Cardiac muscle cell (in vitro differentiated cells and primary cell): ENCODE measurements around the gene RIMBP2. TPM values are rescaled to one million over a fixed set of nuclear protein-coding genes. Genes with fewer than 3 reads are reported as not detected.

Experiments
- DNase-seq, 2 donors: peaks; one replicate each; pipeline versions ENCODE4 v3.0.0 to v3.0.0-alpha.2; 2010 to 2017; ENCODE audit warnings: low read depth in 1 of 2, low spot score in 1 of 2
- H3K27ac ChIP-seq: fragments of 200-600 bp; sonication (generic); 2 replicates; pipeline ENCODE4 v1.5.1; 2016
- H3K27me3 ChIP-seq: fragments of 200-600 bp; sonication (generic); 2 replicates; pipeline ENCODE4 v1.6.0; 2016; ENCODE audit warnings: control low read depth
- H3K36me3 ChIP-seq: fragments of 200-600 bp; sonication (generic); 2 replicates; pipeline ENCODE4 v1.5.1; 2016; ENCODE audit warnings: control low read depth
- H3K4me1 ChIP-seq: fragments of 200-600 bp; sonication (generic); 2 replicates; pipeline ENCODE4 v1.8.1; 2017; ENCODE audit warnings: low read depth, mild to moderate bottlenecking, mixed run types
- H3K4me3 ChIP-seq: fragments of 200-600 bp; sonication (generic); 2 replicates; pipeline ENCODE4 v1.5.1; 2016; ENCODE audit warnings: mild to moderate bottlenecking
- H3K9me3 ChIP-seq: fragments of 200-600 bp; sonication (generic); 2 replicates; pipeline ENCODE4 v1.5.1; 2017; ENCODE audit warnings: low read depth, mild to moderate bottlenecking, control low read depth
- CTCF ChIP-seq: IDR thresholded peaks from 2 replicates; pipeline ENCODE4 v1.5.1; 2012; ENCODE audit warnings: low read depth, mild to moderate bottlenecking, low read length
- polyA plus RNA-seq: library from polyadenylated mRNA; unstranded; fragments of >200 nt; fragmentation: Nextera tagmentation; extraction: Ambion mirVana; gene quantifications from 2 replicates; pipeline ENCODE4 v1.2.1, GENCODE V29; 2016
- total RNA-seq: library from RNA; depleted of rRNA; stranded (reverse); fragments of >200 nt; gene quantifications from 2 replicates; pipeline ENCODE4 v1.2.3, GENCODE V29; 2016

RIMBP2 gene
- total and polyA plus RNA-seq, 2 experiments from 2014 or later = 2.6 to 10.5 TPM

DNA sequence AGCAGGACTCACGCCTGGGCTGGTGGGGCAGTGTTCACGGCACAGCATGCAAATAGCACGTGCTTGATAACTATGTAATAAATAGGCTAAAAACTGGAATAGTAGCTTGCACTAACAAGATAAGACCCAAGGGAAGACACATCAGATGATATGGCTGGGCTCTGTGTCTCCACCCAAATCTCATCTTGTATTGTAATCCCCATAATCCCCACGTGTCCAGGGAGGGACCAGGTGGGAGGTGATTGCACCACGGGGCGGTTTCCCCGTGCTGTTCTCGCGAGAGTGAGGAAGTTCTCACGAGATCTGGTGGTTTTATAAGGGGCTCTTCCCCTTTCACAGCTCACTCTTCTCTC lies 46.9 kb downstream of the RIMBP2 start:
- DNase-seq = no peak

GRCh38 chr12:130668286-130669204 lies 47.6 kb downstream of the RIMBP2 start:
- H3K27me3 ChIP-seq = no peaks in the 10 kb centered on the region
- H3K27ac ChIP-seq = no peak overlapping the region
- peaks cover 1% of the 10 kb centered on the region for H3K4me1 ChIP-seq
- TF ChIP-seq CTCF = no peak
- no peaks in the 10 kb centered on the region for H3K9me3 ChIP-seq
- no peak for DNase-seq
- no peak overlapping the region for H3K4me3 ChIP-seq
- H3K36me3 ChIP-seq = no peaks in the 10 kb centered on the region

More for the DNA sequence above, 46.9 kb downstream of the RIMBP2 start:
- Histone ChIP-seq H3K27ac (no peak overlapping the region), H3K27me3 (no peaks in the 10 kb centered on the region), H3K9me3 (no peaks in the 10 kb centered on the region), H3K4me1 (no peaks in the 10 kb centered on the region), H3K4me3 (no peak overlapping the region), H3K36me3 (no peaks in the 10 kb centered on the region)
- no peak for TF ChIP-seq CTCF

GRCh38 chr12:130667421-130667960 lies 48.6 kb downstream of the RIMBP2 start:
- Histone ChIP-seq H3K4me1 (peaks cover 12% of the 10 kb centered on the region), H3K27ac (no peak overlapping the region), H3K9me3 (no peaks in the 10 kb centered on the region), H3K36me3 (no peaks in the 10 kb centered on the region), H3K27me3 (no peaks in the 10 kb centered on the region), H3K4me3 (no peak overlapping the region)
- TF ChIP-seq CTCF = no peak
- DNase-seq = no peak

- TF ChIP-seq CTCF = no peak
- H3K9me3 ChIP-seq = no peaks in the 10 kb centered on the region
- no peaks in the 10 kb centered on the region for H3K27me3 ChIP-seq
- no peak overlapping the region for H3K4me3 ChIP-seq
- no peak overlapping the region for H3K27ac ChIP-seq
- no peak for DNase-seq
- no peaks in the 10 kb centered on the region for H3K36me3 ChIP-seq
- peaks cover 18% of the 10 kb centered on the region for H3K4me1 ChIP-seq
These were observed 49.5 kb downstream of the RIMBP2 start for GRCh38 chr12:130666645-130667044.

DNA sequence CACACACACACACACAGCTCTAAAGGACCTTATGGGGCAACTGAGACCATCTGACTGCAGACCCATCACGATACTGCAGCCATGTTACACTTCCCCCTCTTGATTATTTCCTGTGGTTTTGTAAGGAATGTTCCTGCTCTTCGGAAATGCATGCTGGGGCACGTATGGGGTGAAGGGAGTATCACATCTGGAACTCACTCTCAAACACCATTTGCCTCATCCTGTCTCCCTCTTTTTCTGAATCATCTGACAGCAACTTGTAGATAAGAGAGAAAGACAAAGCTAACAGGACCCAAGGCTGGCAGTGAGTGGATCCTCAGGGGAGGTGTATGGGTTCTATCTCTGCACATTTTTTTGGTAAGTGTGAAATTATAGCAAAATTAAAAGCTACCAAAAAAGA lies 50.3 kb downstream of the RIMBP2 start:
- DNase-seq = no peak
- H3K9me3 ChIP-seq = no peaks in the 10 kb centered on the region
- H3K27ac ChIP-seq = no peak overlapping the region
- peaks cover 20% of the 10 kb centered on the region for H3K4me1 ChIP-seq
- TF ChIP-seq CTCF = no peak
- H3K36me3 ChIP-seq = no peaks in the 10 kb centered on the region
- H3K27me3 ChIP-seq = no peaks in the 10 kb centered on the region
- H3K4me3 ChIP-seq = no peak overlapping the region
